ENCODE data around the gene COL24A1.

COL24A1 gene

DNA sequence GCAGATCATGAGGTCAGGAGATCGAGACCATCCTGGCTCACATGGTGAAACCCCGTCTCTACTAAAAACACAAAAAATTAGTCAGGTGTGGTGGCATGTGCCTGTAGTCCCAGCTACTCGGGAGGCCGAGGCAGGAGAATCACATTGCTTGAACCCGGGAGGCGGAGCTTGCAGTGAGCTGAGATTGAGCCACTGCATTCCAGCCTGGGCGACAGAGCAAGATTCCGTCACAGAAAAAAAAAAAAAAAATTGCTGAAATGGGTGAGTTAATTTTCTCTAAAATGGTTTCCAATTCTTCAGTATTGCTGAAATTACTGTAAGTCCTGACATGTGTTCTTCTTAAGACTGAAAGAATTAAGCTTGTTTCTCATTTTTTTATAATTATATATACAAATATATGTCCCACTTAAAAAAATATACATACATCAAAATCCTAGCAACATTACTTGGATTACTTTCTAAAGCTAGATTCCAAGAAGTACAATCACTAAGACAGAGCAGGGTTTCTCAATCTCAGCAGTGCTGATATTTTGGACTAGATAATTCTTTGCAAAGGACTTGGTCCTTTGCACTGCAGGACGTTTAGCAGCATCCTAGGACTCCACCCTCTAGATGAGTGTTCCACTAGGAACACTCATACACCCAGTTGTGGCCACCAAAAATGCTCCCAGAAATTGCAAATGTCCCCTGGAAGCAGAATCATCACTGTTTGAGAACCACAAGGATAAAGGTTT is 473.1 kb downstream of the COL24A1 start:
- DNase-seq (ENCODE audit: low spot score), result no peak

DNA sequence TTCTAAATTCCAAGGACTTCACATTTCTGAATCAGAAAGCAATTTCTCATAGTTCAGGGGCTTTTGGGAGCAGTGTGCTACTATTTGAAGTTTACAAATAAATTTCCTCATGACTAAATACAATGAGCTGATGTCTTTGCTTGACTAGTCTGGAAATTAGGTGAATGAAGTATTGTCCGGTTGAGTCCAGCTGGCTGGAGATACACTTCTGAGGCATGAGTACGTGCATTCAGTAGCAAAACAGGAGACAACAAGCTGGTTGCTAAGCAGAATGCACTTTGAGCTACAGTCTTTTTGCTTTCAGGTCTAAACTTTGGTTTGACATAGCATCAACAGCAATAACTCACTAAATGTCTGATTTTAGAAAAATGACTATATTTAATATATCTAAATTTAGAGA is 475.5 kb downstream of the COL24A1 start:
- no peak for DNase-seq (ENCODE audit: low spot score)
